Neural cell (in vitro differentiated cells): ENCODE measurements around the gene CCP110.

Source experiments
- CTCF ChIP-seq: fragments of 450-650 bp; IDR thresholded peaks from 2 replicates; pipeline ENCODE4 v1.5.1; 2014; ENCODE audit warnings: antibody characterized with exemption, mild to moderate bottlenecking, moderate library complexity; ENCODE audit not compliant: poor library complexity, severe bottlenecking
- EP300 ChIP-seq: fragments of 450-650 bp; conservative IDR thresholded peaks from 2 replicates; pipeline ENCODE4 v1.6.1; 2014; ENCODE audit warnings: antibody characterized with exemption, mild to moderate bottlenecking, moderate library complexity; ENCODE audit not compliant: poor library complexity, severe bottlenecking
- POLR2AphosphoS5 ChIP-seq: IDR thresholded peaks from 2 replicates; pipeline ENCODE4 v1.6.1; 2012
- RAD21 ChIP-seq: fragments of 450-650 bp; conservative IDR thresholded peaks from 2 replicates; pipeline ENCODE4 v1.6.1; 2014; ENCODE audit warnings: antibody characterized with exemption, mild to moderate bottlenecking, moderate library complexity
- REST ChIP-seq: IDR thresholded peaks from 2 replicates; pipeline ENCODE4 v1.6.1; 2012; ENCODE audit warnings: borderline replicate concordance
- SMC3 ChIP-seq: fragments of 450-650 bp; conservative IDR thresholded peaks from 2 replicates; pipeline ENCODE4 v1.6.1; 2014; ENCODE audit warnings: antibody characterized with exemption, mild to moderate bottlenecking, moderate library complexity; ENCODE audit not compliant: poor library complexity
- TAF1 ChIP-seq: IDR thresholded peaks from 2 replicates; pipeline ENCODE4 v1.6.1; 2012; ENCODE audit warnings: low read depth

GRCh38 chr16:19479302-19479721, 44.4 kb upstream of the CCP110 start:
- TF ChIP-seq SMC3 (no peak), POLR2AphosphoS5 (no peak), REST (no peak), CTCF (no peak), TAF1 (no peak), EP300 (no peak), RAD21 (no peak)
